Right lobe of liver (tissue), 6 donors: ENCODE measurements around the gene APBA1. TPM values are rescaled to one million over a fixed set of nuclear protein-coding genes. Genes with fewer than 3 reads are reported as not detected.

ENCODE experiments used
- ATAC-seq, 4 donors: fragments of 200-7000 bp; cut with Tn5 transposase; one replicate each; pipeline ENCODE4 v1.9.1; 2020; ENCODE audit warnings: mild to moderate bottlenecking in 4 of 4, moderate library complexity in 4 of 4
- DNase-seq, 3 donors: peaks; one replicate each; pipeline ENCODE4 v3.0.0-alpha.2; 2020
- H3K27ac ChIP-seq, 3 donors: fragments of 200-600 bp; one replicate each; pipeline ENCODE4 v1.8.0; 2022
- H3K27me3 ChIP-seq, 2 donors: fragments of 200-600 bp; one replicate each; pipeline ENCODE4 v1.8.0; 2022
- H3K36me3 ChIP-seq, 4 donors: fragments of 200-600 bp; sonication (generic) in 1 of 4; one replicate each; pipeline versions ENCODE4 v1.5.1 to v1.8.0; 2017 to 2022; ENCODE audit warnings: control low read depth in 1 of 4
- H3K4me1 ChIP-seq, 4 donors: fragments of 200-600 bp; sonication (generic) in 1 of 4; one replicate each; pipeline versions ENCODE4 v1.5.1 to v1.8.0; 2017 to 2022; ENCODE audit warnings: control low read depth in 1 of 4
- H3K4me3 ChIP-seq, 3 donors: fragments of 200-600 bp; one replicate each; pipeline ENCODE4 v1.8.0; 2022
- H3K9me3 ChIP-seq, 4 donors: fragments of 200-600 bp; sonication (generic) in 1 of 4; one replicate each; pipeline versions ENCODE4 v1.5.1 to v1.8.0; 2017 to 2022; ENCODE audit warnings: control low read depth in 1 of 4
- CTCF ChIP-seq, 4 donors: fragments of 200-600 bp in 3 of 4; fragments of 450-650 bp in 1 of 4; IDR thresholded peaks; one replicate each; pipeline versions ENCODE4 v1.5.1 to v1.8.0; 2016 to 2022; ENCODE audit warnings: antibody characterized with exemption in 4 of 4, mild to moderate bottlenecking in 2 of 4
- POLR2A ChIP-seq: fragments of 450-650 bp; IDR thresholded peaks from one replicate; pipeline ENCODE4 v1.6.1; 2017; ENCODE audit warnings: antibody characterized with exemption, mild to moderate bottlenecking
- WGBS: methylation state at CpG from one replicate; pipeline ENCODE4 v1.1.6; 2018; ENCODE audit warnings: low coverage, low lambda C conversion rate; ENCODE audit not compliant: insufficient coverage; ENCODE audit errors: missing lambda C conversion rate; 5-methylcytosine and 5-hydroxymethylcytosine counted together
- intact Hi-C, 2 donors: fragments of 100-400 bp; cut with DNase I; formaldehyde crosslinking; loops; one replicate each; pipeline versions ENCODE4 v1.11.2 to v1.14.1; 2022
- total RNA-seq, 6 experiments: library from RNA; depleted of rRNA in 2 of 6; stranded (reverse); fragments of >200 nt in 2 of 6; fragmentation: NEBNext Ultra II Directional in 3 of 6; extraction: Animal tissue kit (Norgen Biotek cat#: 25700) in 3 of 6; gene quantifications; one replicate each; pipeline versions ENCODE4 v1.1.0 to v1.2.4, GENCODE V29; 2016 to 2023
- donor health status: DM: no; HTN: yes; CAD: no.
- donor health status: DM: no; HTN: no; CAD: no.
- donor health status: DM: no; HTN: no; CAD: no.
- donor health status: DM: no; HTN: yes; CAD: no.
- donor health status: DM: no; HTN: yes; CAD: no.

Gene APBA1
- total RNA-seq, 6 experiments from 2014 or later = 6.6 to 25.5 (median 16.7) TPM

- H3K4me3 ChIP-seq = no peak overlapping the region
- no peak for DNase-seq
- ATAC-seq = no peak
- TF ChIP-seq POLR2A (no peak), CTCF (IDR thresholded peaks at IDR 0.05) (no peak)
- H3K4me1 ChIP-seq = no peaks in the 10 kb centered on the region
- H3K36me3 ChIP-seq = no peaks in the 10 kb centered on the region
- H3K27ac ChIP-seq = no peak overlapping the region
- H3K27me3 ChIP-seq = no peaks in the 10 kb centered on the region
- H3K9me3 ChIP-seq = no peaks in the 10 kb centered on the region
- intact Hi-C loops = no loop called here
- WGBS = 99% methylated on average over 9 of the region's 11 CpGs
Measured at GRCh38 chr9:69391487-69391886, 280.7 kb downstream of the APBA1 start.

GRCh38 chr9:69389437-69389995, 282.7 kb downstream of the APBA1 start:
- Histone ChIP-seq H3K27me3 (no peaks in the 10 kb centered on the region), H3K36me3 (no peaks in the 10 kb centered on the region), H3K4me3 (no peak overlapping the region), H3K27ac (no peak overlapping the region), H3K4me1 (no peaks in the 10 kb centered on the region), H3K9me3 (no peaks in the 10 kb centered on the region)
- 67% methylated on average over 3 of the region's 4 CpGs for WGBS
- intact Hi-C loops = no loop called here
- DNase-seq = no peak
- TF ChIP-seq CTCF (IDR thresholded peaks at IDR 0.05) (no peak), POLR2A (no peak)
- ATAC-seq = no peak

- 66% methylated on average over 2 of the region's 3 CpGs for WGBS
- intact Hi-C loops = no loop called here
- ATAC-seq = no peak
- Histone ChIP-seq H3K4me3 (no peak overlapping the region), H3K36me3 (no peaks in the 10 kb centered on the region), H3K27me3 (no peaks in the 10 kb centered on the region), H3K9me3 (no peaks in the 10 kb centered on the region), H3K4me1 (no peaks in the 10 kb centered on the region), H3K27ac (no peak overlapping the region)
- no peak for DNase-seq
- TF ChIP-seq POLR2A (no peak), CTCF (IDR thresholded peaks at IDR 0.05) (no peak)
Measured at GRCh38 chr9:69388596-69388995, 283.6 kb downstream of the APBA1 start.

GRCh38 chr9:69386651-69387050, 285.5 kb downstream of the APBA1 start:
- DNase-seq (no peak), ATAC-seq (no peak)
- H3K4me3 ChIP-seq = no peak overlapping the region
- H3K4me1 ChIP-seq = no peaks in the 10 kb centered on the region
- 71% methylated on average over 4 of the region's 4 CpGs for WGBS
- H3K27ac ChIP-seq = no peak overlapping the region
- H3K36me3 ChIP-seq = no peaks in the 10 kb centered on the region
- no peaks in the 10 kb centered on the region for H3K9me3 ChIP-seq
- no peak for TF ChIP-seq POLR2A
- no peak for TF ChIP-seq CTCF (IDR thresholded peaks at IDR 0.05)
- intact Hi-C loops = no loop called here
- H3K27me3 ChIP-seq = no peaks in the 10 kb centered on the region

- ATAC-seq = no peak
- no peak for TF ChIP-seq POLR2A
- TF ChIP-seq CTCF (IDR thresholded peaks at IDR 0.05) = no peak
- DNase-seq = no peak
- WGBS = 59% methylated on average over 5 of the region's 6 CpGs
- no peaks in the 10 kb centered on the region for H3K27me3 ChIP-seq
- no peak overlapping the region for H3K27ac ChIP-seq
- H3K4me1 ChIP-seq = no peaks in the 10 kb centered on the region
- H3K9me3 ChIP-seq = no peaks in the 10 kb centered on the region
- H3K36me3 ChIP-seq = no peaks in the 10 kb centered on the region
- H3K4me3 ChIP-seq = no peak overlapping the region
- intact Hi-C loops = no loop called here
Measured at GRCh38 chr9:69385581-69386033, 286.6 kb downstream of the APBA1 start.
